H1 (cell line): ENCODE data around the gene GLIPR2. TPM values are rescaled to one million over a fixed set of nuclear protein-coding genes. Genes with fewer than 3 reads are reported as not detected.
A peak's percentile ranks its signal among the peaks of the same experiment; 100 is the strongest.

ENCODE experiments used
- CTCF ChIA-PET: fragments of 300-600 bp; sonication (Branson Sonifier 250); formaldehyde crosslinking; loops from one replicate; lab custom pipeline; 2021; ENCODE audit not compliant: partially characterized antibody; lab: Charles Lee
- POLR2A ChIA-PET: fragments of 300-600 bp; sonication (Branson Sonifier 250); formaldehyde crosslinking; loops from one replicate; lab custom pipeline; 2021; ENCODE audit warnings: inconsistent platforms; ENCODE audit not compliant: partially characterized antibody; lab: Charles Lee
- DNase-seq, 2 experiments: peaks; one replicate each; pipeline versions ENCODE4 v3.0.0 to v3.0.0-alpha.2; 2010 to 2022; ENCODE audit warnings: low spot score in 2 of 2, low read depth in 1 of 2, mixed read lengths in 1 of 2
- FAIRE-seq: peaks from 2 replicates; lab custom pipeline; 2011; peaks lifted over from hg19 to GRCh38; lab: Jason Lieb, UNC
- H2AFZ ChIP-seq: 2 replicates; pipeline ENCODE4 v1.8.1; 2012; ENCODE audit warnings: low read length, inconsistent platforms
- H2AK5ac ChIP-seq: 2 replicates; pipeline ENCODE4 v1.6.1; 2013; ENCODE audit warnings: low read depth, low read length
- H2BK120ac ChIP-seq: replicated peaks from 2 replicates; pipeline ENCODE3; 2013; ENCODE audit warnings: low read depth, low read length, inconsistent platforms
- H2BK12ac ChIP-seq: 2 replicates; pipeline ENCODE4 v1.6.1; 2013; ENCODE audit warnings: low read depth, low read length
- H2BK15ac ChIP-seq: 2 replicates; pipeline ENCODE4 v1.6.1; 2013; ENCODE audit warnings: low read length
- H2BK20ac ChIP-seq: 2 replicates; pipeline ENCODE4 v1.6.1; 2013; ENCODE audit warnings: low read length
- H2BK5ac ChIP-seq: 2 replicates; pipeline ENCODE4 v1.6.1; 2013; ENCODE audit warnings: low read depth, low read length
- H3K14ac ChIP-seq: 2 replicates; pipeline ENCODE4 v1.6.1; 2013; ENCODE audit warnings: inconsistent platforms; ENCODE audit not compliant: insufficient read length
- H3K18ac ChIP-seq: 2 replicates; pipeline ENCODE4 v1.6.1; 2013; ENCODE audit warnings: low read length; ENCODE audit errors: extremely low read depth
- H3K23ac ChIP-seq: 2 replicates; pipeline ENCODE4 v1.6.1; 2013; ENCODE audit warnings: inconsistent platforms; ENCODE audit not compliant: insufficient read length
- H3K23me2 ChIP-seq: 2 replicates; pipeline ENCODE4 v1.6.1; 2013; ENCODE audit warnings: low read depth, low read length
- H3K27ac ChIP-seq: 2 replicates; pipeline ENCODE4 v1.6.1; 2011; ENCODE audit warnings: low read depth, low read length, inconsistent platforms
- H3K27me3 ChIP-seq, 4 experiments: replicated peaks in 1 of 4; 1 replicate in 1 of 4; 2 replicates in 3 of 4; pipeline versions ENCODE4 v1.6.1 to v1.8.1; 2011 to 2013; ENCODE audit warnings: low read length in 3 of 4, mild to moderate bottlenecking in 3 of 4, inconsistent platforms in 2 of 4, mixed read lengths in 2 of 4, moderate library complexity in 1 of 4; ENCODE audit not compliant: control insufficient read depth in 3 of 4, insufficient read depth in 3 of 4; ENCODE audit errors: extremely low read depth in 1 of 4
- H3K36me3 ChIP-seq, 4 experiments: 2 replicates each; pipeline versions ENCODE4 v1.6.1 to v1.8.1; 2011 to 2013; ENCODE audit warnings: mild to moderate bottlenecking in 4 of 4, low read length in 3 of 4, moderate library complexity in 2 of 4, control low read depth in 1 of 4, inconsistent platforms in 1 of 4; ENCODE audit not compliant: insufficient read depth in 4 of 4, control insufficient read depth in 2 of 4
- H3K4ac ChIP-seq: replicated peaks from 2 replicates; pipeline ENCODE3; 2013; ENCODE audit warnings: low read length, low read depth, mixed read lengths, inconsistent platforms; ENCODE audit not compliant: insufficient read length
- H3K4me1 ChIP-seq, 4 experiments: replicated peaks in 1 of 4; 1 replicate in 1 of 4; 2 replicates in 3 of 4; pipeline versions ENCODE4 v1.6.1 to v1.8.1; 2011 to 2013; ENCODE audit warnings: low read length in 3 of 4, inconsistent platforms in 2 of 4, mixed read lengths in 1 of 4; ENCODE audit not compliant: insufficient read depth in 4 of 4, control insufficient read depth in 3 of 4
- H3K4me2 ChIP-seq, 2 experiments: 2 replicates each; pipeline versions ENCODE4 v1.6.1 to v1.8.1; 2011 to 2013; ENCODE audit warnings: low read depth in 2 of 2, low read length in 2 of 2, control low read depth in 1 of 2, inconsistent platforms in 1 of 2, mild to moderate bottlenecking in 1 of 2; ENCODE audit not compliant: insufficient read depth in 1 of 2
- H3K4me3 ChIP-seq, 4 experiments: fragments of 200-600, 300-600 bp in 1 of 4; sonication (generic), shearing (Covaris generic), sonication (Bioruptor Twin) in 1 of 4; 2 replicates each; pipeline versions ENCODE4 v1.5.1 to v1.8.1; 2011 to 2016; ENCODE audit warnings: low read length in 4 of 4, low read depth in 3 of 4, control low read depth in 2 of 4, inconsistent platforms in 2 of 4, mild to moderate bottlenecking in 2 of 4, mixed read lengths in 1 of 4, moderate library complexity in 1 of 4; ENCODE audit not compliant: insufficient read depth in 2 of 4; ENCODE audit errors: extremely low read depth in 1 of 4
- H3K56ac ChIP-seq: replicated peaks from 2 replicates; pipeline ENCODE3; 2013; ENCODE audit warnings: low read depth, mild to moderate bottlenecking, mixed read lengths, low read length, inconsistent platforms; ENCODE audit not compliant: insufficient read length
- H3K79me1 ChIP-seq: 2 replicates; pipeline ENCODE4 v1.6.1; 2013; ENCODE audit warnings: low read depth, low read length, control low read depth
- H3K79me2 ChIP-seq, 2 experiments: 2 replicates each; pipeline versions ENCODE4 v1.6.1 to v1.8.1; 2012 to 2013; ENCODE audit warnings: low read length in 2 of 2, mild to moderate bottlenecking in 2 of 2, inconsistent platforms in 1 of 2; ENCODE audit not compliant: insufficient read depth in 2 of 2, control insufficient read depth in 1 of 2
- H3K9ac ChIP-seq, 4 experiments: replicated peaks in 1 of 4; 1 replicate in 1 of 4; 2 replicates in 3 of 4; pipeline versions ENCODE4 v1.6.1 to v1.8.1; 2011 to 2013; ENCODE audit warnings: low read depth in 3 of 4, low read length in 3 of 4, control low read depth in 2 of 4, mild to moderate bottlenecking in 2 of 4, moderate library complexity in 2 of 4, inconsistent platforms in 1 of 4; ENCODE audit errors: extremely low read depth in 1 of 4
- H3K9me3 ChIP-seq, 2 experiments: 2 replicates each; pipeline versions ENCODE4 v1.6.1 to v1.8.1; 2012 to 2013; ENCODE audit warnings: mild to moderate bottlenecking in 2 of 2, moderate library complexity in 2 of 2, control low read depth in 1 of 2, inconsistent platforms in 1 of 2, low read depth in 1 of 2, low read length in 1 of 2, mixed read lengths in 1 of 2; ENCODE audit not compliant: insufficient read depth in 2 of 2
- H4K20me1 ChIP-seq, 2 experiments: replicated peaks in 1 of 2; 2 replicates each; pipeline versions ENCODE3 to v1.8.1; 2011 to 2013; ENCODE audit warnings: inconsistent platforms in 2 of 2, low read length in 2 of 2, mild to moderate bottlenecking in 1 of 2; ENCODE audit not compliant: insufficient read depth in 2 of 2, control insufficient read depth in 1 of 2
- H4K5ac ChIP-seq: 2 replicates; pipeline ENCODE4 v1.6.1; 2013; ENCODE audit warnings: low read length, low read depth, mixed read lengths, inconsistent platforms; ENCODE audit not compliant: insufficient read length
- H4K8ac ChIP-seq: 2 replicates; pipeline ENCODE4 v1.8.0; 2013; ENCODE audit warnings: mild to moderate bottlenecking, moderate library complexity, low read length, inconsistent platforms; ENCODE audit not compliant: insufficient read depth; ENCODE audit errors: extremely low read depth
- H4K91ac ChIP-seq: replicated peaks from 2 replicates; pipeline ENCODE3; 2013; ENCODE audit warnings: low read length, mixed read lengths, inconsistent platforms; ENCODE audit not compliant: insufficient read length
- CBX5 ChIP-seq: fragments of 300-800, 300-1000 bp; sonication (generic); IDR thresholded peaks from 2 replicates; pipeline ENCODE4 v1.7.1; 2016; ENCODE audit warnings: antibody characterized with exemption, low read length, low read depth
- JUND ChIP-seq: IDR thresholded peaks from 2 replicates; pipeline ENCODE4 v1.6.1; 2011; ENCODE audit warnings: mild to moderate bottlenecking, improper control_type of control experiment, low read length
- SIN3A ChIP-seq, 2 experiments: IDR thresholded peaks in 1 of 2; conservative IDR thresholded peaks in 1 of 2; 2 replicates each; pipeline ENCODE4 v1.6.1; 2011 to 2012; ENCODE audit warnings: low read length in 2 of 2, improper control_type of control experiment in 1 of 2, low read depth in 1 of 2, mild to moderate bottlenecking in 1 of 2
- TAF7 ChIP-seq: optimal IDR thresholded peaks from 2 replicates; pipeline ENCODE3; 2011; ENCODE audit warnings: low read depth, mild to moderate bottlenecking, inconsistent platforms, low read length, moderate library complexity, borderline replicate concordance
- WGBS, 2 experiments: shearing (Covaris generic) in 1 of 2; methylation state at CpG; one replicate each; pipeline versions ENCODE4 v1.1.6 to v1.1.7; 2013 to 2015; ENCODE audit warnings: low lambda C conversion rate in 2 of 2, mixed read lengths in 2 of 2, inconsistent platforms in 1 of 2, low coverage in 1 of 2, missing lambda C conversion rate in 1 of 2; ENCODE audit not compliant: insufficient replicate concordance in 2 of 2, insufficient coverage in 1 of 2, insufficient read length in 1 of 2; ENCODE audit errors: extremely low coverage in 1 of 2, missing lambda C conversion rate in 1 of 2; 5-methylcytosine and 5-hydroxymethylcytosine counted together
- polyA plus RNA-seq, 7 experiments: library from polyadenylated mRNA; depleted of rRNA in 3 of 7; stranded (reverse) in 5 of 7; unstranded in 2 of 7; fragments of >200 nt in 5 of 7; fragments of 200-250 nt in 2 of 7; gene quantifications; 1 replicate in 5 of 7; 2 replicates in 1 of 7; 4 replicates in 1 of 7; pipeline versions ENCODE4 v1.2.1 to v1.2.3, GENCODE V29; 2011 to 2013; ENCODE audit warnings: missing spikeins in 2 of 7, mixed read lengths in 2 of 7
- total RNA-seq: library from RNA; stranded (reverse); fragmentation: NEBNext Ultra II Directional; extraction: Animal tissue kit (Norgen Biotek cat#: 25700); gene quantifications from 2 replicates; pipeline ENCODE4 v1.2.1, GENCODE V29; 2021

GLIPR2 gene
- total and polyA plus RNA-seq, 2 of the 8 experiments (the other 6 are each of a cell fraction or from before 2014, with no cell fraction given), result 7.9 to 12.0 TPM

- TF ChIP-seq JUND (no peak), SIN3A (conservative IDR thresholded peaks at IDR 0.05 in 1 of 2, IDR thresholded peaks at IDR 0.05 in 1 of 2; ENCODE audit: low read depth in 1 of 2, low read length in 2 of 2) (no peak), TAF7 (no peak), CBX5 (no peak)
- FAIRE-seq (no peak), DNase-seq (no peak)
- Histone ChIP-seq H2BK120ac (no peak overlapping the region), H4K20me1 (no peaks in the 10 kb centered on the region), H3K4me2 (no peak overlapping the region), H4K8ac (0 out of 2 replicates have a peak overlapping the region, but pooled peaks have one; percentile 8), H4K5ac (no peak overlapping the region), H2BK20ac (no peak overlapping the region), H2BK15ac (no peak overlapping the region), H3K9me3 (no peaks in the 10 kb centered on the region), H3K36me3 (peaks cover 0 to 5% (median 0%) of the 10 kb centered on the region in 4 experiments; a peak in 2 of 8 replicates), H3K27me3 (no peaks in the 10 kb centered on the region), H2AK5ac (no peak overlapping the region), H3K9ac (no peak overlapping the region), H3K4ac (no peak overlapping the region), H2BK12ac (no peak overlapping the region), H3K4me1 (no peaks in the 10 kb centered on the region), H3K79me2 (no peaks in the 10 kb centered on the region), H2AFZ (no peak overlapping the region), H4K91ac (no peak overlapping the region), H3K23ac (no peak overlapping the region), H3K14ac (no peak overlapping the region), H3K56ac (no peak overlapping the region), H3K27ac (no peak overlapping the region), H3K4me3 (no peak overlapping the region), H3K23me2 (no peaks in the 10 kb centered on the region), H3K79me1 (no peaks in the 10 kb centered on the region), H2BK5ac (no peak overlapping the region), H3K18ac (no peak overlapping the region)
- ChIA-PET POLR2A (interaction anchor here (0.5 to 0.7 kb wide), 3 partner anchors 75 to 110 kb away, joined by 3 read pairs; no protein-coding TSS in a partner anchor), CTCF (interaction anchor here (0.7 to 1.6 kb wide), 5 partner anchors 8 to 110 kb away, joined by 3 to 8 read pairs (median 3); no protein-coding TSS in a partner anchor)
- WGBS, 2 experiments, result 94% methylated on average over 15 of the region's 15 CpGs; no CpG with 5 or more reads in 1 of the 2 experiments
Measured at GRCh38 chr9:36118706-36119105, 17.8 kb upstream of the GLIPR2 start.
